ENCODE data around the gene SCYGR7. TPM values are rescaled to one million over a fixed set of nuclear protein-coding genes. Genes with fewer than 3 reads are reported as not detected.
A peak's percentile ranks its signal among the peaks of the same experiment; 100 is the strongest.

SCYGR7 gene
- total and polyA plus RNA-seq, 2 of the 13 experiments (the other 11 are each of a cell fraction or from before 2014, with no cell fraction given), result not detected

DNA sequence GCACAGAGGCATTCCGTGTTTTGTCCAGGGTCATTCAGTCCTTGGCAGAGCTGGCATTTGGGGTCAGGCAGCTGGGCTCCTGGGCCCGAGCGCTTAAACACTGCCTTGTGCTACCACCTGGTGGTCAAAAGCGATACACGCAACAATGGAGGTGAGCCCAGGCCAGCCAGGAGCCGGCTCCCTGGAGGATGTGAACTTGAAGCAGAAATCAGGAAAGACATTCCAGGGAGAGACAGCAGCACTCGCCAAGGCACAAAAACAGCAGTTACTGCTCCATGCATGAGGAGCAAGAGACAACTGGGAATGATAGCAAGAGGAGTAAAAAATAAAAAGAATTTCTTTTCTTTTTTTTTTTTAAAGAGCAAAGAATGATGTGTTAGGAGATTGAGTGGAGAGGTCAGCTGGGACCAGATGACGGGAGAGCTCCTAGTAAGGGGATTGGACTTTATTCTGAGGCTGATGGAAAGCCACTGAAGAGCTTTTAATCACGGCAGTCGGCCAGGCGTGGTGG is 38.3 kb downstream of the SCYGR7 start (continued):
- TF ChIP-seq, protein P1, sequence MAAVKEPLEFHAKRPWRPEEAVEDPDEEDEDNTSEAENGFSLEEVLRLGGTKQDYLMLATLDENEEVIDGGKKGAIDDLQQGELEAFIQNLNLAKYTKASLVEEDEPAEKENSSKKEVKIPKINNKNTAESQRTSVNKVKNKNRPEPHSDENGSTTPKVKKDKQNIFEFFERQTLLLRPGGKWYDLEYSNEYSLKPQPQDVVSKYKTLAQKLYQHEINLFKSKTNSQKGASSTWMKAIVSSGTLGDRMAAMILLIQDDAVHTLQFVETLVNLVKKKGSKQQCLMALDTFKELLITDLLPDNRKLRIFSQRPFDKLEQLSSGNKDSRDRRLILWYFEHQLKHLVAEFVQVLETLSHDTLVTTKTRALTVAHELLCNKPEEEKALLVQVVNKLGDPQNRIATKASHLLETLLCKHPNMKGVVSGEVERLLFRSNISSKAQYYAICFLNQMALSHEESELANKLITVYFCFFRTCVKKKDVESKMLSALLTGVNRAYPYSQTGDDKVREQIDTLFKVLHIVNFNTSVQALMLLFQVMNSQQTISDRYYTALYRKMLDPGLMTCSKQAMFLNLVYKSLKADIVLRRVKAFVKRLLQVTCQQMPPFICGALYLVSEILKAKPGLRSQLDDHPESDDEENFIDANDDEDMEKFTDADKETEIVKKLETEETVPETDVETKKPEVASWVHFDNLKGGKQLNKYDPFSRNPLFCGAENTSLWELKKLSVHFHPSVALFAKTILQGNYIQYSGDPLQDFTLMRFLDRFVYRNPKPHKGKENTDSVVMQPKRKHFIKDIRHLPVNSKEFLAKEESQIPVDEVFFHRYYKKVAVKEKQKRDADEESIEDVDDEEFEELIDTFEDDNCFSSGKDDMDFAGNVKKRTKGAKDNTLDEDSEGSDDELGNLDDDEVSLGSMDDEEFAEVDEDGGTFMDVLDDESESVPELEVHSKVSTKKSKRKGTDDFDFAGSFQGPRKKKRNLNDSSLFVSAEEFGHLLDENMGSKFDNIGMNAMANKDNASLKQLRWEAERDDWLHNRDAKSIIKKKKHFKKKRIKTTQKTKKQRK (IDR thresholded peaks at IDR 0.05; ENCODE audit: low read length), result no peak
- no peak for TF ChIP-seq HNRNPH1 (optimal IDR thresholded peaks at IDR 0.05; ENCODE audit: low read depth, low read length)
- TF ChIP-seq SNAI1 (CRISPR knock-in tag; IDR thresholded peaks at IDR 0.05; ENCODE audit: borderline replicate concordance), result no peak
- no peak for TF ChIP-seq ZNF367 (CRISPR knock-in tag; IDR thresholded peaks at IDR 0.05; ENCODE audit: borderline replicate concordance)
- no peak for TF ChIP-seq DPF2 (CRISPR knock-in tag; IDR thresholded peaks at IDR 0.05; ENCODE audit: borderline replicate concordance, low read depth)
- TF ChIP-seq MXD4 (CRISPR knock-in tag; IDR thresholded peaks at IDR 0.05), result no peak
- no peak for TF ChIP-seq ZSCAN30 (CRISPR knock-in tag; IDR thresholded peaks at IDR 0.05)
- TF ChIP-seq, protein P2, sequence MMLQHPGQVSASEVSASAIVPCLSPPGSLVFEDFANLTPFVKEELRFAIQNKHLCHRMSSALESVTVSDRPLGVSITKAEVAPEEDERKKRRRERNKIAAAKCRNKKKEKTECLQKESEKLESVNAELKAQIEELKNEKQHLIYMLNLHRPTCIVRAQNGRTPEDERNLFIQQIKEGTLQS (CRISPR knock-in tag; IDR thresholded peaks at IDR 0.05), result no peak
- no peak; the same call in 1 of the 2 replicates for TF ChIP-seq TSC22D2 (CRISPR knock-in tag; IDR thresholded peaks at IDR 0.05; ENCODE audit: borderline replicate concordance)
- no peak for TF ChIP-seq CREM (IDR thresholded peaks at IDR 0.05)
- no peak for TF ChIP-seq CREM (CRISPR knock-in tag; IDR thresholded peaks at IDR 0.05)
- no peak for TF ChIP-seq ZNF547 (CRISPR knock-in tag; IDR thresholded peaks at IDR 0.05)
- no peak for TF ChIP-seq ZNF224 (CRISPR knock-in tag; IDR thresholded peaks at IDR 0.05)
- TF ChIP-seq, protein P3, sequence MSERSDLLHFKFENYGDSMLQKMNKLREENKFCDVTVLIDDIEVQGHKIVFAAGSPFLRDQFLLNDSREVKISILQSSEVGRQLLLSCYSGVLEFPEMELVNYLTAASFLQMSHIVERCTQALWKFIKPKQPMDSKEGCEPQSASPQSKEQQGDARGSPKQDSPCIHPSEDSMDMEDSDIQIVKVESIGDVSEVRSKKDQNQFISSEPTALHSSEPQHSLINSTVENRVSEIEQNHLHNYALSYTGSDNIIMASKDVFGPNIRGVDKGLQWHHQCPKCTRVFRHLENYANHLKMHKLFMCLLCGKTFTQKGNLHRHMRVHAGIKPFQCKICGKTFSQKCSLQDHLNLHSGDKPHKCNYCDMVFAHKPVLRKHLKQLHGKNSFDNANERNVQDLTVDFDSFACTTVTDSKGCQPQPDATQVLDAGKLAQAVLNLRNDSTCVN (CRISPR knock-in tag; IDR thresholded peaks at IDR 0.05; ENCODE audit: borderline replicate concordance), result no peak
- 0 out of 2 replicates have a peak, but pooled peaks have one; percentile 41 for TF ChIP-seq FOXJ3 (CRISPR knock-in tag; IDR thresholded peaks at IDR 0.05; ENCODE audit: borderline replicate concordance)
- TF ChIP-seq, protein P4, sequence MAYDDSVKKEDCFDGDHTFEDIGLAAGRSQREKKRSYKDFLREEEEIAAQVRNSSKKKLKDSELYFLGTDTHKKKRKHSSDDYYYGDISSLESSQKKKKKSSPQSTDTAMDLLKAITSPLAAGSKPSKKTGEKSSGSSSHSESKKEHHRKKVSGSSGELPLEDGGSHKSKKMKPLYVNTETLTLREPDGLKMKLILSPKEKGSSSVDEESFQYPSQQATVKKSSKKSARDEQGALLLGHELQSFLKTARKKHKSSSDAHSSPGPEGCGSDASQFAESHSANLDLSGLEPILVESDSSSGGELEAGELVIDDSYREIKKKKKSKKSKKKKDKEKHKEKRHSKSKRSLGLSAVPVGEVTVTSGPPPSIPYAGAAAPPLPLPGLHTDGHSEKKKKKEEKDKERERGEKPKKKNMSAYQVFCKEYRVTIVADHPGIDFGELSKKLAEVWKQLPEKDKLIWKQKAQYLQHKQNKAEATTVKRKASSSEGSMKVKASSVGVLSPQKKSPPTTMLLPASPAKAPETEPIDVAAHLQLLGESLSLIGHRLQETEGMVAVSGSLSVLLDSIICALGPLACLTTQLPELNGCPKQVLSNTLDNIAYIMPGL (CRISPR knock-in tag; IDR thresholded peaks at IDR 0.05; ENCODE audit: borderline replicate concordance in 1 of 2, low read depth in 1 of 2), result peak; percentile 64 to 92; a peak in 3 of 4 replicates
- TF ChIP-seq, protein P5, sequence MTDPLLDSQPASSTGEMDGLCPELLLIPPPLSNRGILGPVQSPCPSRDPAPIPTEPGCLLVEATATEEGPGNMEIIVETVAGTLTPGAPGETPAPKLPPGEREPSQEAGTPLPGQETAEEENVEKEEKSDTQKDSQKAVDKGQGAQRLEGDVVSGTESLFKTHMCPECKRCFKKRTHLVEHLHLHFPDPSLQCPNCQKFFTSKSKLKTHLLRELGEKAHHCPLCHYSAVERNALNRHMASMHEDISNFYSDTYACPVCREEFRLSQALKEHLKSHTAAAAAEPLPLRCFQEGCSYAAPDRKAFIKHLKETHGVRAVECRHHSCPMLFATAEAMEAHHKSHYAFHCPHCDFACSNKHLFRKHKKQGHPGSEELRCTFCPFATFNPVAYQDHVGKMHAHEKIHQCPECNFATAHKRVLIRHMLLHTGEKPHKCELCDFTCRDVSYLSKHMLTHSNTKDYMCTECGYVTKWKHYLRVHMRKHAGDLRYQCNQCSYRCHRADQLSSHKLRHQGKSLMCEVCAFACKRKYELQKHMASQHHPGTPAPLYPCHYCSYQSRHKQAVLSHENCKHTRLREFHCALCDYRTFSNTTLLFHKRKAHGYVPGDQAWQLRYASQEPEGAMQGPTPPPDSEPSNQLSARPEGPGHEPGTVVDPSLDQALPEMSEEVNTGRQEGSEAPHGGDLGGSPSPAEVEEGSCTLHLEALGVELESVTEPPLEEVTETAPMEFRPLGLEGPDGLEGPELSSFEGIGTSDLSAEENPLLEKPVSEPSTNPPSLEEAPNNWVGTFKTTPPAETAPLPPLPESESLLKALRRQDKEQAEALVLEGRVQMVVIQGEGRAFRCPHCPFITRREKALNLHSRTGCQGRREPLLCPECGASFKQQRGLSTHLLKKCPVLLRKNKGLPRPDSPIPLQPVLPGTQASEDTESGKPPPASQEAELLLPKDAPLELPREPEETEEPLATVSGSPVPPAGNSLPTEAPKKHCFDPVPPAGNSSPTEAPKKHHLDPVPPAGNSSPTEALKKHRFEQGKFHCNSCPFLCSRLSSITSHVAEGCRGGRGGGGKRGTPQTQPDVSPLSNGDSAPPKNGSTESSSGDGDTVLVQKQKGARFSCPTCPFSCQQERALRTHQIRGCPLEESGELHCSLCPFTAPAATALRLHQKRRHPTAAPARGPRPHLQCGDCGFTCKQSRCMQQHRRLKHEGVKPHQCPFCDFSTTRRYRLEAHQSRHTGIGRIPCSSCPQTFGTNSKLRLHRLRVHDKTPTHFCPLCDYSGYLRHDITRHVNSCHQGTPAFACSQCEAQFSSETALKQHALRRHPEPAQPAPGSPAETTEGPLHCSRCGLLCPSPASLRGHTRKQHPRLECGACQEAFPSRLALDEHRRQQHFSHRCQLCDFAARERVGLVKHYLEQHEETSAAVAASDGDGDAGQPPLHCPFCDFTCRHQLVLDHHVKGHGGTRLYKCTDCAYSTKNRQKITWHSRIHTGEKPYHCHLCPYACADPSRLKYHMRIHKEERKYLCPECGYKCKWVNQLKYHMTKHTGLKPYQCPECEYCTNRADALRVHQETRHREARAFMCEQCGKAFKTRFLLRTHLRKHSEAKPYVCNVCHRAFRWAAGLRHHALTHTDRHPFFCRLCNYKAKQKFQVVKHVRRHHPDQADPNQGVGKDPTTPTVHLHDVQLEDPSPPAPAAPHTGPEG (CRISPR knock-in tag; IDR thresholded peaks at IDR 0.05), result no peak
